HuH-7 (cell line): ENCODE results near the gene SERTM1.

Experiments
- DNase-seq: peaks from one replicate; pipeline ENCODE4 v3.0.0; 2011; ENCODE audit warnings: low spot score

The SERTM1 gene

GRCh38 chr13:36673838-36674326 is at the start of gene SERTM1:
TSS of gene SERTM1 (plus strand) at chr13:36674020. CDS start at chr13:36695079, 21,059 bp downstream.
- no peak for DNase-seq

- no peak for DNase-seq
These were observed 45.3 kb upstream of the SERTM1 start for GRCh38 chr13:36628377-36629056.

GRCh38 chr13:36629057-36629385 is 44.8 kb upstream of the SERTM1 start:
- DNase-seq: no peak

- DNase-seq: no peak
These were observed 43.5 kb upstream of the SERTM1 start for GRCh38 chr13:36630181-36630803.

- no peak for DNase-seq
These were observed 34.2 kb upstream of the SERTM1 start for GRCh38 chr13:36639610-36640009.

- DNase-seq: no peak
These were observed 23.2 kb upstream of the SERTM1 start for GRCh38 chr13:36650611-36651010.

GRCh38 chr13:36665630-36666029 is 8.2 kb upstream of the SERTM1 start:
- no peak for DNase-seq

GRCh38 chr13:36666477-36667229 is 7.2 kb upstream of the SERTM1 start:
- DNase-seq: no peak

GRCh38 chr13:36668316-36668715 is 5.5 kb upstream of the SERTM1 start:
- no peak for DNase-seq

GRCh38 chr13:36673352-36673751 is 468 bp upstream of the SERTM1 start:
- no peak for DNase-seq

- DNase-seq: no peak
These were observed 755 bp downstream of the SERTM1 start for GRCh38 chr13:36674337-36675212.

GRCh38 chr13:36675213-36675536 is 1.4 kb downstream of the SERTM1 start:
- DNase-seq: no peak

- DNase-seq: no peak
These were observed 7.1 kb downstream of the SERTM1 start for GRCh38 chr13:36680913-36681312.

GRCh38 chr13:36681894-36682624 is 8.2 kb downstream of the SERTM1 start:
- DNase-seq: no peak

GRCh38 chr13:36683701-36684100 is 9.9 kb downstream of the SERTM1 start:
- no peak for DNase-seq

GRCh38 chr13:36685927-36686326 is 12.1 kb downstream of the SERTM1 start:
- no peak for DNase-seq

- DNase-seq: no peak
These were observed 22.7 kb downstream of the SERTM1 start for GRCh38 chr13:36696410-36697010.

- no peak for DNase-seq
These were observed 26.4 kb downstream of the SERTM1 start for GRCh38 chr13:36700170-36700569.

- DNase-seq: no peak
These were observed 32.9 kb downstream of the SERTM1 start for GRCh38 chr13:36706755-36707154.

GRCh38 chr13:36709136-36709890 is 35.5 kb downstream of the SERTM1 start:
- DNase-seq: no peak
